K562 (cell line): ENCODE measurements around the gene ADRM1. TPM values are rescaled to one million over a fixed set of nuclear protein-coding genes. Genes with fewer than 3 reads are reported as not detected.

Experiments used
- ETV6 ChIP-seq, 3 experiments: fragments of 150-350 bp in 1 of 3; sonication (generic) in 1 of 3; formaldehyde crosslinking in 1 of 3; IDR thresholded peaks; 2 replicates each; pipeline versions ENCODE4 v1.6.1 to v1.8.0; 2014 to 2022; ENCODE audit warnings: borderline replicate concordance in 2 of 3, low read depth in 2 of 3, antibody characterized with exemption in 1 of 3, low read length in 1 of 3, mild to moderate bottlenecking in 1 of 3, missing genetic modification reagents in 1 of 3
- KAT7 ChIP-seq: sonication (generic); formaldehyde crosslinking; IDR thresholded peaks from 2 replicates; pipeline ENCODE4 v1.8.0; 2022; ENCODE audit warnings: missing genetic modification reagents, mild to moderate bottlenecking, borderline replicate concordance
- MED1 ChIP-seq: sonication (generic); formaldehyde crosslinking; IDR thresholded peaks from 2 replicates; pipeline ENCODE4 v1.8.1; 2023; ENCODE audit warnings: missing genetic modification reagents, borderline replicate concordance
- MIER1 ChIP-seq: fragments of 450-650 bp; IDR thresholded peaks from 2 replicates; pipeline ENCODE4 v1.6.1; 2016; ENCODE audit warnings: antibody characterized with exemption, mild to moderate bottlenecking, low read depth
- NCOA6 ChIP-seq: fragments of 450-650 bp; IDR thresholded peaks from 2 replicates; pipeline ENCODE4 v1.6.1; 2017; ENCODE audit warnings: mild to moderate bottlenecking
- TOE1 ChIP-seq, 2 experiments: fragments of 450-650 bp in 1 of 2; sonication (generic) in 1 of 2; formaldehyde crosslinking in 1 of 2; IDR thresholded peaks; 2 replicates each; pipeline versions ENCODE4 v1.7.1 to v1.8.0; 2016 to 2022; ENCODE audit warnings: borderline replicate concordance in 2 of 2, mild to moderate bottlenecking in 2 of 2, antibody characterized with exemption in 1 of 2, inconsistent platforms in 1 of 2, low read depth in 1 of 2, missing genetic modification reagents in 1 of 2, moderate library complexity in 1 of 2
- polyA plus RNA-seq, 8 experiments: library from polyadenylated mRNA; depleted of rRNA in 4 of 8; stranded (reverse) in 5 of 8; unstranded in 3 of 8; fragments of >200 nt; fragmentation: Nextera tagmentation in 2 of 8; fragmentation: Illumina TruSeq in 1 of 8; extraction: Ambion mirVana in 2 of 8; extraction: Trizol in 1 of 8; gene quantifications; 2 replicates each; pipeline versions ENCODE4 v1.2.1 to v1.2.3, GENCODE V29; 2011 to 2014; ENCODE audit warnings: inconsistent platforms in 1 of 8, missing spikeins in 1 of 8
- total RNA-seq, 7 experiments: library from RNA; depleted of rRNA in 6 of 7; stranded (reverse); fragments of >200 nt in 6 of 7; fragmentation: Illumina TruSeq in 2 of 7; extraction: Trizol in 2 of 7; gene quantifications; 2 replicates each; pipeline versions ENCODE4 v1.2.1 to v1.2.3, GENCODE V29; 2011 to 2021; ENCODE audit warnings: low replicate concordance in 1 of 7
- TF ChIP-seq, protein P1 (sequence below): fragments of 250-450 bp; sonication (Bioruptor Pico); IDR thresholded peaks from 2 replicates; pipeline ENCODE4 v1.5.0; 2021
- TF ChIP-seq, protein P2 (sequence below): fragments of 250-450 bp; sonication (Bioruptor Pico); IDR thresholded peaks from 2 replicates; pipeline ENCODE4 v1.4.0; 2020; ENCODE audit warnings: mild to moderate bottlenecking, moderate library complexity
- TF ChIP-seq, protein P3 (sequence below): fragments of 450-650 bp; formaldehyde crosslinking; IDR thresholded peaks from 2 replicates; pipeline ENCODE4 v1.4.0; 2020; ENCODE audit warnings: mild to moderate bottlenecking, moderate library complexity

Gene ADRM1
- total and polyA plus RNA-seq, 9 of the 15 experiments (the other 6 are each of a cell fraction or from before 2014, with no cell fraction given) = 5.0 to 223 (median 67.4) TPM

DNA sequence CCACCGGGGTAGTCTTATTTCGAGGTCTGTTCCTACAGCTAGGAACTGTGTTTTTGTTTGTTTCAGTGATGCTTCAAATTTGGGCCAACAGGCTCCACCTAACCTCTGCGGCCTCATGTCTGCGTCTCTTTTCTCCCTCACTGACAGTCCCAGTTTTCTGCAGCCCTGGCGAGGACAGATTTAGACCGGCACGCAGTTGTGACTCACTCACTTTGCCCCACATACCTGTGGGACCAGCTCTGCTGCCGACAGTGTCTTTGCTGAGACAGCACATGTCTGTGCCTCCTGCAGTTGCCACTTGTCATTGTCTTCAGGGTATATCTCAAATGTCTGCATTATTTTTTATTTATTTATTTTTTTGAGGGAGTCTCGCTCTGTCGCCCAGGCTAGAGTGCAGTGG, 35.3 kb upstream of the ADRM1 start (continued):
- TF ChIP-seq KAT7 (CRISPR knock-in tag) = no peak
- TF ChIP-seq MED1 = no peak
- TF ChIP-seq, protein P1, sequence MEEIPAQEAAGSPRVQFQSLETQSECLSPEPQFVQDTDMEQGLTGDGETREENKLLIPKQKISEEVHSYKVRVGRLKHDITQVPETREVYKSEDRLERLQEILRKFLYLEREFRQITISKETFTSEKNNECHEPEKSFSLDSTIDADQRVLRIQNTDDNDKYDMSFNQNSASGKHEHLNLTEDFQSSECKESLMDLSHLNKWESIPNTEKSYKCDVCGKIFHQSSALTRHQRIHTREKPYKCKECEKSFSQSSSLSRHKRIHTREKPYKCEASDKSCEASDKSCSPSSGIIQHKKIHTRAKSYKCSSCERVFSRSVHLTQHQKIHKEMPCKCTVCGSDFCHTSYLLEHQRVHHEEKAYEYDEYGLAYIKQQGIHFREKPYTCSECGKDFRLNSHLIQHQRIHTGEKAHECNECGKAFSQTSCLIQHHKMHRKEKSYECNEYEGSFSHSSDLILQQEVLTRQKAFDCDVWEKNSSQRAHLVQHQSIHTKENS = no peak
- TF ChIP-seq, protein P2, sequence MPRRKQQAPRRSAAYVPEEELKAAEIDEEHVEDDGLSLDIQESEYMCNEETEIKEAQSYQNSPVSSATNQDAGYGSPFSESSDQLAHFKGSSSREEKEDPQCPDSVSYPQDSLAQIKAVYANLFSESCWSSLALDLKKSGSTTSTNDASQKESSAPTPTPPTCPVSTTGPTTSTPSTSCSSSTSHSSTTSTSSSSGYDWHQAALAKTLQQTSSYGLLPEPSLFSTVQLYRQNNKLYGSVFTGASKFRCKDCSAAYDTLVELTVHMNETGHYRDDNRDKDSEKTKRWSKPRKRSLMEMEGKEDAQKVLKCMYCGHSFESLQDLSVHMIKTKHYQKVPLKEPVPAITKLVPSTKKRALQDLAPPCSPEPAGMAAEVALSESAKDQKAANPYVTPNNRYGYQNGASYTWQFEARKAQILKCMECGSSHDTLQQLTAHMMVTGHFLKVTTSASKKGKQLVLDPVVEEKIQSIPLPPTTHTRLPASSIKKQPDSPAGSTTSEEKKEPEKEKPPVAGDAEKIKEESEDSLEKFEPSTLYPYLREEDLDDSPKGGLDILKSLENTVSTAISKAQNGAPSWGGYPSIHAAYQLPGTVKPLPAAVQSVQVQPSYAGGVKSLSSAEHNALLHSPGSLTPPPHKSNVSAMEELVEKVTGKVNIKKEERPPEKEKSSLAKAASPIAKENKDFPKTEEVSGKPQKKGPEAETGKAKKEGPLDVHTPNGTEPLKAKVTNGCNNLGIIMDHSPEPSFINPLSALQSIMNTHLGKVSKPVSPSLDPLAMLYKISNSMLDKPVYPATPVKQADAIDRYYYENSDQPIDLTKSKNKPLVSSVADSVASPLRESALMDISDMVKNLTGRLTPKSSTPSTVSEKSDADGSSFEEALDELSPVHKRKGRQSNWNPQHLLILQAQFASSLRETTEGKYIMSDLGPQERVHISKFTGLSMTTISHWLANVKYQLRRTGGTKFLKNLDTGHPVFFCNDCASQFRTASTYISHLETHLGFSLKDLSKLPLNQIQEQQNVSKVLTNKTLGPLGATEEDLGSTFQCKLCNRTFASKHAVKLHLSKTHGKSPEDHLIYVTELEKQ (CRISPR knock-in tag) = no peak
- TF ChIP-seq TOE1 (IDR thresholded peaks at IDR 0.05; ENCODE audit: borderline replicate concordance) = no peak
- no peak for TF ChIP-seq TOE1 (CRISPR knock-in tag; IDR thresholded peaks at IDR 0.05; ENCODE audit: borderline replicate concordance, low read depth)
- TF ChIP-seq, protein P3, sequence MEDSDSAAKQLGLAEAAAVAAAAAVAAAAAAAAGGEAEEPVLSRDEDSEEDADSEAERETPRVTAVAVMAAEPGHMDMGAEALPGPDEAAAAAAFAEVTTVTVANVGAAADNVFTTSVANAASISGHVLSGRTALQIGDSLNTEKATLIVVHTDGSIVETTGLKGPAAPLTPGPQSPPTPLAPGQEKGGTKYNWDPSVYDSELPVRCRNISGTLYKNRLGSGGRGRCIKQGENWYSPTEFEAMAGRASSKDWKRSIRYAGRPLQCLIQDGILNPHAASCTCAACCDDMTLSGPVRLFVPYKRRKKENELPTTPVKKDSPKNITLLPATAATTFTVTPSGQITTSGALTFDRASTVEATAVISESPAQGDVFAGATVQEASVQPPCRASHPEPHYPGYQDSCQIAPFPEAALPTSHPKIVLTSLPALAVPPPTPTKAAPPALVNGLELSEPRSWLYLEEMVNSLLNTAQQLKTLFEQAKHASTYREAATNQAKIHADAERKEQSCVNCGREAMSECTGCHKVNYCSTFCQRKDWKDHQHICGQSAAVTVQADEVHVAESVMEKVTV = no peak
- no peak for TF ChIP-seq NCOA6
- no peak for TF ChIP-seq MIER1
- no peak for TF ChIP-seq ETV6 (IDR thresholded peaks at IDR 0.05; ENCODE audit: borderline replicate concordance in 1 of 2, low read depth in 2 of 2, low read length in 1 of 2)
- no peak for TF ChIP-seq ETV6 (CRISPR knock-in tag; IDR thresholded peaks at IDR 0.05; ENCODE audit: borderline replicate concordance)
